GM21423 (cell line): ENCODE results near the gene OVOL1.

ENCODE experiments used
- ATAC-seq: cut with Tn5 transposase; IDR thresholded peaks from one replicate; pipeline ENCODE4 v1.9.1; 2021; ENCODE audit warnings: mild to moderate bottlenecking, moderate library complexity; ENCODE audit not compliant: unreplicated experiment

The OVOL1 gene

GRCh38 chr11:65790902-65791650 is 4.2 kb downstream of the OVOL1 start:
- ATAC-seq: no peak

DNA sequence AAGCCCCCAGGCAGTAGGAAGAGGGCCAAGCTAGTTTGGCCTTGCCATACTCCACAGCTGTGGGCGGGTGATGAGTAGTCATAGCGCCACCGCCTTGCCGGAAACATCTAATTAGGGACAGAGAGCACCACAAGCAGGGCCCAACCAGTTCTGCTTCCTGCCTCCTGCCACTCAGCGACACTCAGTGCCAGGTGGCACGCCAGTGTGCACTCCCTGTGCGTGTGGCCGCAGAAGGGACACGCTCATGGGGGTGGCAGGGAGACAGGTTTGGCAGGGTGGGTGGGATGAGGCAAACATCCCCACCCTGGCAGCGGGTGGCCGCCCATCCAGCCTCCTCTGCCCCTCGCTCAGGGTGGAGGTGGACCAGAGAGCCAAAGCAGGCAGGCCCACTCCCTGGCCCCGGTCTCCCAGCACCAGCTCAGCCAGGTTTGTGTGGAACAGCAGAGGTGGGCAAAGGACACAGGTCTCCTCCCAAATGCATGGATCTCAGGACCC is 4.9 kb downstream of the OVOL1 start:
- ATAC-seq: peak; percentile 86

DNA sequence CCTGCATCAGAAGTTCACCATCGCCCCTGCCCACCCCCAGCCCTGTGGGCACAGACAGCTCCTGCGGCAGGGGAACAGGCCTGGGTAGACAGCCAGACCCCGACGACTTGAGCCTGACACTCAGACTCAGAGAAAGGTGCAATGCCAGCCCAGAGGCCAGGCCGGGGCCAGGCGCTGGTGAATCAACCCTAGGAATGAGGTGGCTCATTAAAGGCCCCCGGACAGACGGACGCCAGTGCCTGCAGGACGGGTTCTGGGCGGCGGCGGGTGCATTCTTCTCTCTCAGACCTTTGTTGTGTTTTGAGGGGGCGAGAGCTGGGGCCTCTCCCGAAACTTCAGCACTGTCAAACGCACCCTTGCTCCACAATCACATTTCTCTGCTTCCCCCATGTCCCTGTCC is 5.6 kb downstream of the OVOL1 start:
- ATAC-seq: no peak

- no peak for ATAC-seq
Observed at GRCh38 chr11:65793144-65793581, 6.3 kb downstream of the OVOL1 start.

DNA sequence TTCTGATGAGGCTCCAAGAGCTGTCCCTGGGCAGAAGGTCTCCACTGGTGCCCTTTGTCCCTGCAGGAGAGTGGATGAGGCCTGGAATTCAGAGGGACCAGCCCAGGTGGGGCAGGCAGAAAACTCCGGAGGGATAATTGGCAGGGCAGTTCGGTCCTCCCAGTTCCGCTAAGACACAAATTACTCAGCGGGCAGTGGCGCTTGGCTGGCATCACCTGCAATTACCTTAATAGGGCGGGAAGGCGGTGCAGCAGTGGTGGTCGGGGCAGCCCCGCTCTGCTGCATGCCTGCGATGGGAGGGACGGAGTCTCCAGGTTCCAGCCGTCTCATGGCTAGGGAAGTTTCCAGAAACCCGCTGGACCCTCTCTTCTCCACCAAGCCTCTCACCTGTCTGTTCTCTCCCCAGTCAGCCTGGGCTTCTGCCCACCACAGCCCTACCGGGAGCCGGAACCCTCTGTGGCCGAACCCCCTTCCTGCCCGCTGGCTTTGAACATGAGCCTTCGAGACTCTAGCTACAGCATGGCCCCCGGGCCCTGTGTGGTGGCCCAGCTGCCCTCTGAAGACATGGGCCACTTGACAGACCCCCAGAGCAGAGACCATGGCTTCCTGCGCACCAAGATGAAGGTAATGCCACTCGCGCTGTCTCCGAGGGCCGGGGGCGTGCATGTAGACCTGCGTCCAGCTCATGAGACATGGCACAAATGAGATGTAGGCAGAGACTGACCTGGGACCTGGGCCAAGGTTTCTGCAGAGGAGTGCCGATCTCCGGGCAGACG is 7.0 kb downstream of the OVOL1 start:
- ATAC-seq: no peak

- no peak for ATAC-seq
Observed at GRCh38 chr11:65794570-65795510, 8.0 kb downstream of the OVOL1 start.

DNA sequence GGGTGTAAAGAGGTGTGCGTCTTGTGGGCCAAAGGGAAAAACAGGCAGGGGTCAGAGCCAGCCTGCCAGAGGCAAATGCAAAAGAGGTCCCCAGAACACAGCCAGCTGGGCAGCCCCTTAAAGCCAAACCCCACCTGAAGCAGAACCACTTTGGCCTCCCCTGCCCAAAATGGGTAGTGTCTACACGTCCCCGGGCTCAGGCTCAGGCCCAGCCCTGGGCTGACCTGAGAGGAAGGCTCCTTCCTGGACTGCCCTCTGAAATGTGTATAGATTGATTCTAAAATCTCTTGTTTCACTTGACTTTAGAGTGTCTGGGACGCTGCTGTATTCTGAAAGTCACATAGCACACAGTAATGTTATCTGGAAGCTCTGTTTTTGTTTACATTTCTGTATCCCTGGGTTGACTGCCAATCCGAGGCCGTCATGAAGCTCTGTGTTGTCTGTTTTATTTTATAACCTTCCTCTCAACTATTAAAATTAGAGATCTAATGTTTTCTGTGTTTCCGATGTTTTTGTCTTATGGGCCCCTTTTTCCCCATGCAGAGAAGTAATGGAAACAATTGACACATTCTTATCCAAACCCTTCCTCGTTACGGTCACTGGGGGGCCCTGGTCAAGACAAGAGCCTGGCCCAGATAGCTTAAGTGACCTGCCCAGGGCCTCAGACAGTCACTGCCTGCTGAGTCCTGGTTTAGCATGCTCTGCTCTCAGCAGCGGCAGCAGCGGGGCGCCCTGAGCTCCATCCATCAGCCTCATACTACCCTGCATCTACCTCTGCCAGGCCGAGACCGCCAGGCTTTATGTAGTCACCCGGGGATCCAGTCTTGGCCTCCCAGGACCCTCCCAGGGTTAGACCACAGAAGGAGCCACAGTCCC is 10.1 kb downstream of the OVOL1 start:
- no peak for ATAC-seq

DNA sequence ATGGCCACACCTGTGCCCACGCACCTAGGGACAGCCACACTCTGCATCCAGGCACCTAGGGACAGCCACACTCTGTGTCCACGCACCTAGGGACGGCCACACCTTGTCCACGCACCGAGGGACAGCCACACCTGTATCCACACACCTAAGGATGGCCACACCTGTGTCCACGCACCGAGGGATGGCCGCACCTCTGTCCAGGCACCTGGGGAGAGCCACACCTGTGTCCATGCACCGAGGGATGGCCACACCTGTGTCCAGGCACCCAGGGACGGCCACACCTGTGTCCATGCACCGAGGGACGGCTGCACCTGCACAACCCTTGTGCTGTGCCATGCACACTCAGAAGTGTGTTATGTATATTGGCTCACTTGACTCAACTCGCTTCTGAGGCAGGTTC is 10.8 kb downstream of the OVOL1 start:
- no peak for ATAC-seq

DNA sequence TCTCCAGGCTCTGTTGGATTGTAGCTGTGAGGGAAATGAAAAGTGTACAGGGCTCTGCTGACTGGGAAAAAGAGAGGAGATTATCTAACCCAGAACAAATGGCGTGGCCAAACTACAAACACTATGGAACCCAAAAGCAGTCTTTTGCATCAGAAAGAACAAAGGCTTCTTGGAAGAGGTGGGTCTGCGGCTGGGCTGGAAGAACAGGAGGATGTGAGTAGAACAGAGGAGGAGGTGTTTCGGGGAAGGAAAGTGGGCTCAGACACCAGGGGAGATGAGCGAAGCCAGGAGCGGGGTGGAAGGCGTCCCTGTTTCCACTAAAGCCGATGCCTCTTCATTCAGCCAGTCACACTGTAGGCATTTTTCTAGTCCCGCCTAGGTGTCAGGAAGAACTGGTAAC is 12.0 kb downstream of the OVOL1 start:
- ATAC-seq: no peak

DNA sequence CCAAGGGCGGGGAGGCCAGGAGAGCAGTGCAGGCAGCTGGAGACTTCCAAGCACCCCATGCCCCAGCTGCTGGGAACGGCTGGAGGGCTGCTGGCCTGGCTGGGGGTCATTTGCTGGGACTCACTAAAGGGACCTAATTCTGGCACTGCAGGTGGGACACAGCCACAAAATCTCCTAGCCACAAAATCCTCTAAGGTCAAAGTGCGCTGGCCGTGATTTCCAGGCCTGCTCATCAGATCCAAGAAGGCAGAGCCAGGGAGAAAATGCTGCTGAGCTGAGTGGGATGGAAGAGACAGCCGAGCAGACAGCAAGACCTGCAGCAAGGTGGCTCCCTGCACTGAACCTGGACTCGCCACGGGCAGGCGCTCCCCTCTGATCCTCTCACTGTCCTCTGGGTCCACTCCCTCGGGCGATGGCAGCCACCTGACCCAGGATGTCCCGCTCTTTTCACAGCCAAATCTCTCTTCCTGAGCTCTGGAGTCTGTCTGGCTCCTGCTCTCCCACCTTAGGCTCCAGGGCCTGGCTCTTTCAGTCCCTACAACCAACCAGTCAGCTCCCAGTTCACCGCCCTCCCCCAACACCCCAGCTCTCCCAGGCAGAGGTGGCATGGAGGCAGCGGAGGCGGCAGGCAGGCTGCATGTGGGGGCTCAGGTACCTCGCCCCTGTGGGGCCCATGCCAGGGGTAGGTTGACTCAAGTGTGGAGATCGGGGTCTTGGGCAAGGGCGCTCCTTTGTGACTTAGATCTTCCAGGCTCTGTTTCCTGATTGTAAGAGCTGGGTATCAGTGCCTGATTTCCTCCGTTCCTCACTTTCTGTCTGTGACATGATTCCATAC is 14.5 kb downstream of the OVOL1 start:
- ATAC-seq: no peak

GRCh38 chr11:65802841-65803240 is 16.0 kb downstream of the OVOL1 start:
- peak; percentile 76 for ATAC-seq

- ATAC-seq: no peak
Observed at GRCh38 chr11:65803797-65804492, 17.1 kb downstream of the OVOL1 start.

- ATAC-seq: no peak
Observed at GRCh38 chr11:65806979-65807378, 20.1 kb downstream of the OVOL1 start.

DNA sequence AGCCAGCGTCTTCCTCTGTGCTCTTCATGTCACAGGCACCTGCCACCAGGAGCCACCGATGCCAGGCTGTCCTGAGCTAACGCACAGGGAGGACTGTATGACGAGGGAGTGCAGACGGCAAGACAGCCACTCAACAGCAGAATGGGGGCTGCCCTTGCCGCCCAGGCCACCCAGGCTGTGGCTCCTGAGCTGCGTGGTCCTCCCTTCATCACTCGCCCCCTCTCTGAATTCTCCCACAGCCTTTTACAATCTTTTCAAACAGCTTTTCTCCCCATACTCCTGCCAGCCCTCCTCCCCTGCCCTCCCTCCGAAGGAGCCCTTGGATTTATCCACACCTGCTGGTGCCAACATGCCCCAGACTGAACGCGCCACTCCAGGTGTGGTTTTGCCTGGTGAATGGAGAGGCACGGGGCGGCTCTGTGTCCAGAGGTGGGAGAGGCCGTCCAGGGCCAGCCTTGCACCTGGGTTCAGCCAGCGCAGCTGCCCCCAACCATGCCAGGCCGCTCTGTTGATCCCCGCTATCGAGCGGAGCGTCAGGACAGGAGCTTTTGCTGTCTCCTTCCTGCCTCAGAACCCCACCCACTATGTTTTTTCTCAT is 22.0 kb downstream of the OVOL1 start:
- no peak for ATAC-seq

GRCh38 chr11:65809496-65809895 is 22.6 kb downstream of the OVOL1 start:
- ATAC-seq: no peak

GRCh38 chr11:65810046-65810868 is 23.4 kb downstream of the OVOL1 start:
- ATAC-seq: no peak

DNA sequence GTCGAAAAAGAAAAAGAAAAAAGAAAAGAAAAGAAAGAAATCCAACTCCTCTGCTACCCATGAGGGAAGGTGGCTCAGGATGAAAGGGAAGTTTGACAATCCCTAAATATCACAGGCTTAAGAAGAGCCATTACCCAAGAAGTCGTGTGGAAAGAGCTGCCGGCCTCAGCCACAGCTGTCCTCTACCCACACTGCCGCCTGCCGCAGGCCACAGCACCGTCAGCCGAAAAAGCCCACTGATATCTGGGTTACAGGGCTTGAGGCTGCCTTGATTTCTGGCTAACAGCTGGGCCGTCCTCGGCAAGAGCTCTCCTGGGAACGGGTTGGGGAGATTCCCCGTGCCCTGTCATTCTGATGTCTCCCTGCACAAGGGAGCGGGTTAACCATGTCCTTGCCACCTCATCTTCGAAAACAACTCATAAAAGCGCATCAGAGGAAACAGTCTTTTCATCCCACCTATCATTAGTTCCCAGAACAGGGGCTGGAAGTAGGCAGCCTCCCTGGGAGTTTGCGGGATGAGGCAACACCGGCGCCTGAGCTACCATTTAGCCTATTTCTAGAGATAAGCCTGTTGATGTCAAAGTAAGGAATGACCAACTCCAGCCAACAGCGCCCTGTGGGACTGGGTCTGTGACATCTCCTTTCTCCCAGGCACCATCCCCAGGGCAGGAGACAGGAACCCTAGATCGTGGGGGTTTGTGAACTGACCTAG is 25.1 kb downstream of the OVOL1 start:
- no peak for ATAC-seq
